ENCODE measurements around the gene DTX4.

DTX4 gene

GRCh38 chr11:59141673-59142460, 30.1 kb upstream of the DTX4 start:
- TF ChIP-seq EZH2phosphoT487 (conservative IDR thresholded peaks at IDR 0.05; ENCODE audit: low read length) (no peak), CTCF (IDR thresholded peaks at IDR 0.05; ENCODE audit: insufficient read depth, low read length, poor library complexity, severe bottlenecking) (no peak)
- no peak overlapping the region for H3K27ac ChIP-seq (ENCODE audit: low read depth, low read length)
- H3K36me3 ChIP-seq (ENCODE audit: low read length) = peaks cover 8% of the 10 kb centered on the region
- H3K4me2 ChIP-seq (ENCODE audit: low read depth, low read length, poor library complexity, severe bottlenecking) = peak overlapping the region; percentile 96
- H3K27me3 ChIP-seq (ENCODE audit: low read length) = no peaks in the 10 kb centered on the region
- H3F3A ChIP-seq (ENCODE audit: insufficient read depth) = peaks cover 26% of the 10 kb centered on the region
- H3K9ac ChIP-seq (ENCODE audit: low read length) = peak overlapping the region; percentile 90
- H3K4me3 ChIP-seq (ENCODE audit: insufficient read depth, low read length, poor library complexity, severe bottlenecking) = peak overlapping the region; percentile 96
- H3K79me2 ChIP-seq (ENCODE audit: insufficient read depth, low read length) = peaks cover 22% of the 10 kb centered on the region
- H3K9me2 ChIP-seq (replicated peaks; ENCODE audit: insufficient read depth, low read length) = no peaks in the 10 kb centered on the region
- H3K9me3 ChIP-seq (ENCODE audit: insufficient read depth, low read length) = no peaks in the 10 kb centered on the region
- H2AFZ ChIP-seq (ENCODE audit: low read depth, low read length, severe bottlenecking) = peak overlapping the region; percentile 43
- H4K20me1 ChIP-seq (ENCODE audit: low read depth, low read length) = no peaks in the 10 kb centered on the region

- H3K79me2 ChIP-seq (ENCODE audit: insufficient read depth, low read length) = peaks cover 32% of the 10 kb centered on the region
- H3K4me2 ChIP-seq (ENCODE audit: low read depth, low read length, poor library complexity, severe bottlenecking) = peak within 1 kb of the TSS; percentile 96
- peak within 1 kb of the TSS; percentile 90 for H3K9ac ChIP-seq (ENCODE audit: low read length)
- H3K9me3 ChIP-seq (ENCODE audit: insufficient read depth, low read length) = no peaks in the 10 kb centered on the region
- TF ChIP-seq EZH2phosphoT487 (conservative IDR thresholded peaks at IDR 0.05; ENCODE audit: low read length) (no peak), CTCF (IDR thresholded peaks at IDR 0.05; ENCODE audit: insufficient read depth, low read length, poor library complexity, severe bottlenecking) (peak; percentile 20)
- no peaks in the 10 kb centered on the region for H4K20me1 ChIP-seq (ENCODE audit: low read depth, low read length)
- H2AFZ ChIP-seq (ENCODE audit: low read depth, low read length, severe bottlenecking) = peak within 1 kb of the TSS; percentile 43
- peak within 1 kb of the TSS; percentile 96 for H3K4me3 ChIP-seq (ENCODE audit: insufficient read depth, low read length, poor library complexity, severe bottlenecking)
- H3K27me3 ChIP-seq (ENCODE audit: low read length) = no peaks in the 10 kb centered on the region
- no peaks in the 10 kb centered on the region for H3K9me2 ChIP-seq (replicated peaks; ENCODE audit: insufficient read depth, low read length)
- peaks cover 32% of the 10 kb centered on the region for H3F3A ChIP-seq (ENCODE audit: insufficient read depth)
- H3K27ac ChIP-seq (ENCODE audit: low read depth, low read length) = peak within 1 kb of the TSS; percentile 96
- H3K36me3 ChIP-seq (ENCODE audit: low read length) = peaks cover 15% of the 10 kb centered on the region
These were observed 29.1 kb upstream of the DTX4 start, which contains the start of gene FAM111A for GRCh38 chr11:59142530-59143507. Gene FAM111A, plus strand, starts transcription at chr11:59142856. Its CDS starts 6,017 bp downstream, at chr11:59148873.

- Histone ChIP-seq H3F3A (ENCODE audit: insufficient read depth) (peaks cover 42% of the 10 kb centered on the region), H3K9ac (ENCODE audit: low read length) (peak overlapping the region; percentile 90), H3K9me3 (ENCODE audit: insufficient read depth, low read length) (no peaks in the 10 kb centered on the region), H3K4me2 (ENCODE audit: low read depth, low read length, poor library complexity, severe bottlenecking) (peak overlapping the region; percentile 96), H3K27ac (ENCODE audit: low read depth, low read length) (peak overlapping the region; percentile 96), H3K9me2 (replicated peaks; ENCODE audit: insufficient read depth, low read length) (no peaks in the 10 kb centered on the region), H3K4me3 (ENCODE audit: insufficient read depth, low read length, poor library complexity, severe bottlenecking) (peak overlapping the region; percentile 96), H3K27me3 (ENCODE audit: low read length) (no peaks in the 10 kb centered on the region), H3K79me2 (ENCODE audit: insufficient read depth, low read length) (peaks cover 45% of the 10 kb centered on the region), H4K20me1 (ENCODE audit: low read depth, low read length) (no peaks in the 10 kb centered on the region), H3K36me3 (ENCODE audit: low read length) (peaks cover 28% of the 10 kb centered on the region), H2AFZ (ENCODE audit: low read depth, low read length, severe bottlenecking) (no peak overlapping the region)
- no peak for TF ChIP-seq CTCF (IDR thresholded peaks at IDR 0.05; ENCODE audit: insufficient read depth, low read length, poor library complexity, severe bottlenecking)
- TF ChIP-seq EZH2phosphoT487 (conservative IDR thresholded peaks at IDR 0.05; ENCODE audit: low read length) = no peak
These were observed 27.8 kb upstream of the DTX4 start for GRCh38 chr11:59144096-59144495.

Measured in SU-DHL-6 (cell line).